Measurements from ENCODE around the gene TPO. TPM values are rescaled to one million over a fixed set of nuclear protein-coding genes. Genes with fewer than 3 reads are reported as not detected.
A peak's percentile ranks its signal among the peaks of the same experiment; 100 is the strongest.

TPO gene
- total RNA-seq, 1 donor from 2014 or later: 52.5 TPM

DNA sequence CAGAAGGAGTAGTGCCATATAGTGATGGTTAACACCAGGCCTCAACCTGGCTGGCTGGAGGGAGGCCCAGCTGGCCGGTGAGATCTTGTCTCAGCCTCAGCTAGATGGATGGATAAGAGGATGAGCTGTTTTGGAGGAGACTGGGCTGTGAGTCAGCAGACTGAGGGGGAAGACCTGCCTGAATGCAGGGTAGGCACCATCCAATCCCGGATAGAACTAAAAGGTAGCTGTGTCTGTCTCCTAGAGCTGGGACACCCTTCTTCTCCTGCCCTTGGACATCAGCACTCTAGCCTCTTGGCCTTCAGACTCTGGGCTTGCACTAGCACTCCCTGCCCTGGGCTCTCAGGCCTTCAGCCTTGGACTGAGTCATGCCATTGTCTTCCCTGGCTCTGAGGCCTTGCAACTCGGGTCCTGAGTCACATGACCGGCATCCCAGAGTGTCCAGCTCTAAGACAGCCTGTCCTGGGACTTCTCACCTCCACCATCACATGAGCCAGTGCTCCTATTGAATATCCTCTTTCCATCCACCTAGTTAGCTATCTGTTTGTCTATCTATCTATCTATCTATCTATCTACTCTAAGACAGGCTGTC lies 131.3 kb downstream of the TPO start:
- Histone ChIP-seq H3K4me1 (no peaks in the 10 kb centered on the region), H3K36me3 (no peaks in the 10 kb centered on the region), H3K4me3 (no peak overlapping the region), H3K27ac (no peak overlapping the region), H3K27me3 (no peaks in the 10 kb centered on the region), H3K9me3 (no peaks in the 10 kb centered on the region)
- intact Hi-C loops (cut with DNase I): loop anchor here (10.0 kb wide), 1 partner anchor 690 kb away; no protein-coding TSS in a partner anchor
- DNase-seq (ENCODE audit: low spot score in 2 of 2): no peak
- TF ChIP-seq, protein P1, sequence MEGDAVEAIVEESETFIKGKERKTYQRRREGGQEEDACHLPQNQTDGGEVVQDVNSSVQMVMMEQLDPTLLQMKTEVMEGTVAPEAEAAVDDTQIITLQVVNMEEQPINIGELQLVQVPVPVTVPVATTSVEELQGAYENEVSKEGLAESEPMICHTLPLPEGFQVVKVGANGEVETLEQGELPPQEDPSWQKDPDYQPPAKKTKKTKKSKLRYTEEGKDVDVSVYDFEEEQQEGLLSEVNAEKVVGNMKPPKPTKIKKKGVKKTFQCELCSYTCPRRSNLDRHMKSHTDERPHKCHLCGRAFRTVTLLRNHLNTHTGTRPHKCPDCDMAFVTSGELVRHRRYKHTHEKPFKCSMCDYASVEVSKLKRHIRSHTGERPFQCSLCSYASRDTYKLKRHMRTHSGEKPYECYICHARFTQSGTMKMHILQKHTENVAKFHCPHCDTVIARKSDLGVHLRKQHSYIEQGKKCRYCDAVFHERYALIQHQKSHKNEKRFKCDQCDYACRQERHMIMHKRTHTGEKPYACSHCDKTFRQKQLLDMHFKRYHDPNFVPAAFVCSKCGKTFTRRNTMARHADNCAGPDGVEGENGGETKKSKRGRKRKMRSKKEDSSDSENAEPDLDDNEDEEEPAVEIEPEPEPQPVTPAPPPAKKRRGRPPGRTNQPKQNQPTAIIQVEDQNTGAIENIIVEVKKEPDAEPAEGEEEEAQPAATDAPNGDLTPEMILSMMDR (IDR thresholded peaks at IDR 0.05): no peak

DNA sequence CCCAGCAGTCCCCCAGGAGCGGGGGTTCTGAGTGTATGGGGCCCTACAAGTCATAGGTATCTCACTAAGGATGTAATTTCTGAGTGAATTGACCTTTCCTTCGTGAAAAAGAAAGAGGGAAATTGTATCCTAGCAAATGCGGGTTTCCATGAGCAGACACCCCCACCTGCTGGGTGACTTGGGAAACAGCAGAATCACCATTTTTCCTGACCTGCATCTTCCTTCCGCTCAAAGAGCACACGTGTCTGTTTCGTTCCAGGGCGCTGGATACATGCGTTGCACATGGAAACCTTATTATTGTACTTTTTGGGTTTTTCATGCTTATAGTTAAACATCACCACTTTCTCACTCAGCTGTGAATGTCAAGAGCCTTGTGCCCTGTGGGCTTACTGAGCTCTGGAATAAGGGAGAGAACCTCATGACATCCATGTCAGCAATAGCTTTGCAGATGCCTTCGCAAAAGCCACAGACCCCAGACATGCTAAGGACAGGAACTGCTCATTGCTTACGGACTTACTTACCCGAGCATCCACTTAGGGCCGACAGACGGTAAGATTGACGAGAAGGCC lies 132.8 kb downstream of the TPO start:
- H3K27me3 ChIP-seq: no peaks in the 10 kb centered on the region
- no peak overlapping the region for H3K4me3 ChIP-seq
- H3K27ac ChIP-seq: no peak overlapping the region
- TF ChIP-seq, protein P1 (IDR thresholded peaks at IDR 0.05): peak; percentile 33 to 75 (median 61)
- H3K36me3 ChIP-seq: no peaks in the 10 kb centered on the region
- intact Hi-C loops (cut with DNase I): loop anchor here (10.0 kb wide), 1 partner anchor 691 kb away; no protein-coding TSS in a partner anchor
- no peaks in the 10 kb centered on the region for H3K9me3 ChIP-seq
- DNase-seq (ENCODE audit: low spot score in 2 of 2): no peak
- H3K4me1 ChIP-seq: peaks cover 0 to 4% of the 10 kb centered on the region in 2 donors

GRCh38 chr2:1546901-1547300 lies 133.6 kb downstream of the TPO start:
- no peaks in the 10 kb centered on the region for H3K36me3 ChIP-seq

DNA sequence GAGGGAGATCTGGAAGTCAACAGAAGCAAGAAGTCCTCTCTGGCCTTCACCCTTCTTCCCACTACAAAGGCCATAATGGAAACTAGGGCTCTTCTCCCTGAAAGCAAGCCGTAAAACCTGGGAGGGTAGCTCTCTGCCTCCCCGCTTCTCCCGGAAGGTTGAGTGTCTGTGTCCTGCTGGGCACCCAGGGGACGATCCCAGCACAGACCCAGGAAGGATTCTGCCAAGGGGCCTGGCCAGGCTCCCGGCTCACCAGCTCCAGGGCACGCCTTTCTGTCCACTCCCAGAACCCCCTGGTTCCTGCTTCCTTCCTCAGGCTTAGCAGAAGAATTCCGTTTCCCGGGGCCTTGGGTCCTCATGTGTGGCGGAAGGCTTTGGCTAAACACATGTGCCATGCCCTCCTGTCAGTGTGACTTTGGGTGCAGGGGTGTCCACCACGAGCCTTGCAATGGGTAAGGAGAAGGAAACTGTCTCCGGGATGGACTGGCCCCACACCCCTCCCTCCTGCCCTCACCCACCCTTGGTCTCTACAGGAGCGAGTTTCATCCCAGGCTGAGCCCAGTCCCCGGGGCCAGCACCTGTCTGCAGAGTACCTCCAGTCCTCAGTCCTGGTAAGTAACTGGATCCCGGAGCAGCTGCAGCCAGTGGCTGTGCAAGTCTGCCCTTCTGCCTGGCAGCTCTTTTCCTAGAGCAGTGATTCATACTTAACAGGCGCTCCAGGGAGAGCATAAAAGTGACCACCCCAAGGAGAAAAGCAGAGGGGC lies 135.8 kb downstream of the TPO start:
- intact Hi-C loops (cut with DNase I): loop anchor here (10.0 kb wide), 1 partner anchor 694 kb away; no protein-coding TSS in a partner anchor
- no peaks in the 10 kb centered on the region for H3K9me3 ChIP-seq
- no peak overlapping the region for H3K4me3 ChIP-seq

More at GRCh38 chr2:1546901-1547300, 133.6 kb downstream of the TPO start:
- no peaks in the 10 kb centered on the region for H3K9me3 ChIP-seq
- peaks cover 0 to 4% of the 10 kb centered on the region in 2 donors for H3K4me1 ChIP-seq
- no peaks in the 10 kb centered on the region for H3K27me3 ChIP-seq
- no peak for DNase-seq (ENCODE audit: low spot score in 2 of 2)
- H3K27ac ChIP-seq: no peak overlapping the region
- no peak overlapping the region for H3K4me3 ChIP-seq
- TF ChIP-seq, protein P1 (IDR thresholded peaks at IDR 0.05): no peak
- intact Hi-C loops (cut with DNase I): loop anchor here (10.0 kb wide), 1 partner anchor 692 kb away; no protein-coding TSS in a partner anchor

DNA sequence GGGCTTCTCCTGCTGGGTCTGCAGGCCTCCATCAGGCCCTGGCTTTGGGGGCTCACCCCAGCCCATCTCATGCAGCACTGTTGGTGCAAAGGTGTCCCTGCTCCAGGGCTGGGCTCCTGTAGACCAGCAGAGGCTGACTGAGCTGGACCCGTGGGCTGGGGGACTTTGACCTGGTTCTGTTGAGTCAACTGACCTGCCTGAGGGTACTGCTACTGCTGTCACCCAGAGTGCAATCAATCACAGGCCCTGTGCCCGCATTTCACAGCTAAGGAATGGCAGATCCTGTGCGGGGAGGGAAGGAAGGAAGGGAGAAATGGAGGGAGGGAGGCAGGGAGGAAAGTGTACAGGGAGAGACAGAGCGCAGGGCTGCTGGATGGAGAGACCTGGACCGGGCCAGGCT lies 136.8 kb downstream of the TPO start:
- Histone ChIP-seq H3K36me3 (no peaks in the 10 kb centered on the region), H3K27me3 (no peaks in the 10 kb centered on the region), H3K4me3 (no peak overlapping the region), H3K4me1 (peaks cover 0 to 4% of the 10 kb centered on the region in 2 donors), H3K9me3 (no peaks in the 10 kb centered on the region), H3K27ac (no peak overlapping the region)
- intact Hi-C loops (cut with DNase I): loop anchor here (5.0 kb wide), 1 partner anchor 197 kb away; no protein-coding TSS in a partner anchor
- DNase-seq (ENCODE audit: low spot score in 2 of 2): no peak
- TF ChIP-seq, protein P1 (IDR thresholded peaks at IDR 0.05): no peak

More for the DNA sequence above, 135.8 kb downstream of the TPO start:
- no peak for DNase-seq (ENCODE audit: low spot score in 2 of 2)
- TF ChIP-seq, protein P1 (IDR thresholded peaks at IDR 0.05): no peak
- Histone ChIP-seq H3K36me3 (no peaks in the 10 kb centered on the region), H3K27ac (no peak overlapping the region), H3K27me3 (no peaks in the 10 kb centered on the region), H3K4me1 (peaks cover 0 to 4% of the 10 kb centered on the region in 2 donors)
